Ovary (tissue), 3 donors: Measurements from ENCODE around the gene GSX2.

ENCODE experiments used
- CTCF ChIP-seq, 3 donors: fragments of 450-650 bp in 2 of 3; fragments of 200-600 bp in 1 of 3; IDR thresholded peaks; one replicate each; pipeline versions ENCODE4 v1.5.1 to v1.8.0; 2016 to 2022; ENCODE audit warnings: antibody characterized with exemption in 3 of 3, mild to moderate bottlenecking in 1 of 3
- EP300 ChIP-seq: sonication (generic); formaldehyde crosslinking; IDR thresholded peaks from one replicate; pipeline ENCODE4 v1.6.1; 2017; ENCODE audit warnings: antibody characterized with exemption
- donor health status: DM: no; HTN: no; CAD: no.

GRCh38 chr4:54095110-54095825 is 4.7 kb upstream of the GSX2 start:
- no peak for TF ChIP-seq CTCF (IDR thresholded peaks at IDR 0.05)
- no peak for TF ChIP-seq EP300
